Measurements from ENCODE around the gene DCST1. TPM values are rescaled to one million over a fixed set of nuclear protein-coding genes. Genes with fewer than 3 reads are reported as not detected.

DCST1 gene
- total and polyA plus RNA-seq, 2 donors (not counting 1 experiment from before 2014, with no cell fraction given): 0.22 TPM; not detected in 1

DNA sequence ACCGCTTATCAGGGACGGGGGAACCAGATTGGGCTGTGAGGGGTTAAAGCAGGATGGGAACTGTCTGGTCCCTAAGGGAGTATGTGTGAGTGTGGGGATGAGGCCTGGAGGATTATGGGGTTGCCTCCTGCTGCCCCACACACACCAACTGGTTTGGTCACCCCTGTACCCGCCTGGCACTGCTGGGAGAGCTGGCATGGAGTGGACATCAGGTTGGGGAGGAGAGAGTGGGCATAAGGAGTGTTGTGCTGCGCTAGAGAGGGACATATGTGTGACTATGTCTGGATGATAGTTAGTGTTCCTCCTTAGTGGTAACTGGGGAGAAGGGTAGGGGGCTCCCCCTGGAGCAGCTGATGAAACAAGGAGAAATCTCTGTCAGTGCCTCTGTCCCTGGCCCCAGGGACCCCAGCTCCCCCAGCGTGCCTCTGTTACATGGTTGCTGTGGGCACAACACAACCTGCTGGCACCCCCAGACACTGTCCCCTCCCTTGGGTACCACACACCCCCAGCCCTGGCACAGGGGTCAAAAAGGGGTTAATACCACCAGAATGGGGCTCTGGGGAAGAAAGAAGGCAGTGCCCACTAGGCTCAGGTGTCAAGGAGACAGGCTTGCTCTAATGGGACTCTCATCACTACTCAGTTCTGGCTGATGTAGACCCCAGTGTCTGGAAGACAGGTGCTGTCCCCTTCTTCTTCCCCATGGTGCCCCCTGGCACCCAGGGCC is 29.1 kb upstream of the DCST1 start:
- Histone ChIP-seq H4K20me1 (ENCODE audit: control insufficient read depth, insufficient read depth, low read length, poor library complexity, severe bottlenecking) (peaks cover 29% of the 10 kb centered on the region), H2AFZ (ENCODE audit: insufficient read depth, low read depth, low read length, poor library complexity, severe bottlenecking) (no peak overlapping the region), H3K27ac (ENCODE audit: low read length in 2 of 2) (peak overlapping the region; percentile 53 to 81), H3K9me3 (ENCODE audit: control extremely low read depth in 1 of 3, control insufficient read depth in 2 of 3, insufficient read depth in 1 of 3, low read length in 2 of 3) (no peaks in the 10 kb centered on the region), H3K36me3 (replicated peaks in 1 of 2; ENCODE audit: control extremely low read depth in 1 of 2, control insufficient read depth in 1 of 2, extremely low read depth in 1 of 2, insufficient read depth in 2 of 2, low read length in 1 of 2) (peaks cover 0 to 5% of the 10 kb centered on the region in 2 experiments), H3K4me3 (ENCODE audit: control extremely low read depth in 1 of 5, extremely low read depth in 1 of 5, insufficient read depth in 1 of 5, low read depth in 2 of 5, low read length in 4 of 5) (peak overlapping the region; percentile 68 to 98 (median 93)), H3K27me3 (replicated peaks in 1 of 4; ENCODE audit: control extremely low read depth in 1 of 4, control insufficient read depth in 3 of 4, insufficient read depth in 4 of 4, low read length in 3 of 4) (no peaks in the 10 kb centered on the region), H3K79me2 (ENCODE audit: control insufficient read depth, insufficient read depth, low read length) (peaks cover 69% of the 10 kb centered on the region), H3K4me1 (ENCODE audit: control insufficient read depth in 2 of 2, insufficient read depth in 2 of 2, low read length in 2 of 2) (peaks cover 62 to 67% of the 10 kb centered on the region in 2 donors), H3K9ac (ENCODE audit: low read length) (peak overlapping the region; percentile 94), H3K4me2 (replicated peaks; ENCODE audit: low read depth, low read length, poor library complexity, severe bottlenecking) (peak overlapping the region; percentile 96)
- Mint-ChIP-seq H3K27me3 (no peaks in the 10 kb centered on the region), H3K27ac (peak overlapping the region; percentile 94), H3K4me1 (peaks cover 55% of the 10 kb centered on the region), H3K9me3 (ENCODE audit: insufficient read depth) (no peaks in the 10 kb centered on the region), H3K4me3 (peak overlapping the region; percentile 90)
- no peak for DNase-seq
- intact Hi-C loops (cut with micrococcal nuclease): loop anchor here (5.0 kb wide), 3 partner anchors 397 to 677 kb away; partner anchors contain the start of genes ADAR, ATP8B2 and UBE2Q1
- WGBS (ENCODE audit: insufficient coverage): 53% methylated on average over 2 of the region's 5 CpGs
- TF ChIP-seq, protein P1, sequence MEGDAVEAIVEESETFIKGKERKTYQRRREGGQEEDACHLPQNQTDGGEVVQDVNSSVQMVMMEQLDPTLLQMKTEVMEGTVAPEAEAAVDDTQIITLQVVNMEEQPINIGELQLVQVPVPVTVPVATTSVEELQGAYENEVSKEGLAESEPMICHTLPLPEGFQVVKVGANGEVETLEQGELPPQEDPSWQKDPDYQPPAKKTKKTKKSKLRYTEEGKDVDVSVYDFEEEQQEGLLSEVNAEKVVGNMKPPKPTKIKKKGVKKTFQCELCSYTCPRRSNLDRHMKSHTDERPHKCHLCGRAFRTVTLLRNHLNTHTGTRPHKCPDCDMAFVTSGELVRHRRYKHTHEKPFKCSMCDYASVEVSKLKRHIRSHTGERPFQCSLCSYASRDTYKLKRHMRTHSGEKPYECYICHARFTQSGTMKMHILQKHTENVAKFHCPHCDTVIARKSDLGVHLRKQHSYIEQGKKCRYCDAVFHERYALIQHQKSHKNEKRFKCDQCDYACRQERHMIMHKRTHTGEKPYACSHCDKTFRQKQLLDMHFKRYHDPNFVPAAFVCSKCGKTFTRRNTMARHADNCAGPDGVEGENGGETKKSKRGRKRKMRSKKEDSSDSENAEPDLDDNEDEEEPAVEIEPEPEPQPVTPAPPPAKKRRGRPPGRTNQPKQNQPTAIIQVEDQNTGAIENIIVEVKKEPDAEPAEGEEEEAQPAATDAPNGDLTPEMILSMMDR (IDR thresholded peaks at IDR 0.05): no peak
- TF ChIP-seq EZH2 (IDR thresholded peaks at IDR 0.05; ENCODE audit: borderline replicate concordance, insufficient read depth, low read depth, low read length, poor library complexity, severe bottlenecking): no peak
- ChIA-PET POLR2A (interaction anchor here (1.5 to 7.4 kb wide), 2 partner anchors 11 to 31 kb away, joined by 9 to 74 read pairs; partner anchors contain the start of gene CKS1B), CTCF (interaction anchor here (1.5 to 18.4 kb wide), 2 partner anchors 10 to 49 kb away, joined by 4 to 295 read pairs; partner anchors contain the start of gene PBXIP1)
- no peak for ATAC-seq (ENCODE audit: low read depth)

All from B cell (primary cell).